H4 (cell line): Measurements from ENCODE around the gene MEIOC. TPM values are rescaled to one million over a fixed set of nuclear protein-coding genes. Genes with fewer than 3 reads are reported as not detected.

Experiments
- DNase-seq: peaks from one replicate; pipeline ENCODE4 v3.0.0-alpha.2; 2015; ENCODE audit warnings: low spot score
- total RNA-seq: library from RNA; depleted of rRNA; stranded (reverse); fragments of >200 nt; shearing (Covaris generic); gene quantifications from 2 replicates; pipeline ENCODE4 v1.2.3, GENCODE V29; 2014; rRNA removed

The MEIOC gene
- total RNA-seq, 1 experiment from 2014 or later = 16.4 TPM

DNA sequence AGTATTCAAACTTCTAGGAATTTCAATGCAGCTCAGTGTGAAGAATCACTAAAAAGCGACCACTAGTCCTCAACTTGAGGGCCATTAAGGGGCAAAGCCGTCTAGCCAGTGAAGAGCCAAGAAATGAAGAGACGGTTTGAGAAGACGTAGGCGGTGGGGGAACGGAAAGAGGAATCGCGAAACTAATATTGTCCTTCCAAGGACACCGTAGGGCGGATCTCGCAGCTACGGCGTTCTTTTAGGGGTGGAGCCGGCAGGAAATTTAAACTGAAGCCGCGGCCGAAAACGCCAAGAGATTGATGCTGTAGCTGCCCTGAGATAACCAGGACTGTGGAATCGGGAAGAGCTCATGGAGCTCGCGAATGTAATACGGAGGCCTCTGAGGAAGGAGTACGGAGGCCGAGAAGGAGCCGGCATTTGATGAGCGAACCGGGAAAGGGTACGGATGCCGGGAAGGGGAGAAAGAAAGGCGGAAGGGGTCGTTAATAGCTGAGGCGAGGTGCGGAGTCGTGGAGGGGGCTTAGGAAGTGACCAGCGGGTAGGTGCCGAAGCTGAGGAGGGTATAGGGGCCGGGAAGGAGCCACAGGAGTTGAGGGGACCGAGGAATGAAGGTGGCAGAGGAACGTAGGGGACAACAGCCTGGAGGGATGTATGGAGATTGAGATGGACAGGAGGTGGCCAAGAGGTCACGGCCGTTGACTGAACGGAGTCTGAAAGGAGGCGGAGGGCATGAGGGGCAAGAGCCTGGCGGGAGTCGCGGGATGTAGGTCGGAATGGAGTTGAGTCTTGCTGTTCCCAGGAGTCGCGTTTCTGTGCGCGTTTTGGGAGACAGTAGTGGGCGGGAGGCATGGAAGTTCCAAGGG, 52.4 kb downstream of the MEIOC start, which contains the start of gene DBF4B:
Gene DBF4B (plus strand): TSS at position 265 of the 863 bp plus-strand sequence. CDS start 156 bp downstream, at position 421.
- peak; percentile 86 for DNase-seq

DNA sequence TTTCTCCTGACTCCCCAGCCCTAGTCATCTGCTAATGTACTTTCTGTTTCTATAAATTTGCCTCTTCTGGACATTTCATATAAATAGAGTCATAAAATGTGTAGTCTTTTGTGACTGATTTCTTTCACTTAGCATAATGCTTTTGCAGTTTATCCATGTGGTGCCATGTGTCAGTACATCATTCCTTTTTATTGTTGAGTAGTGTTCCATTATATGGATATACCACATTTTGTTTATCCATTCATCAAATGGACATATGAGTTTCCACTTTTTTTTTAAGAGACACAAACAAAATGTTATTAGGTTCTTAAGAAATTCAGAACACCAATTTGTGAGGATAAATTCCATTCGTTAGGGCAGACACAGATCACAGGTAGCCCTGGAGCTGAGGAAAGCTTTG, 63.2 kb downstream of the MEIOC start:
- no peak for DNase-seq

- no peak for DNase-seq
Observed at GRCh38 chr17:44722254-44722653, 66.0 kb downstream of the MEIOC start.

Other genes with a start within 250 kb of the MEIOC start
- gene GPATCH8, start 153.1 kb upstream of the MEIOC start, total RNA-seq = 7.4 and 15.0 TPM in 2 replicates
- 5.9 and 6.2 TPM in 2 replicates for gene FZD2, start 99.0 kb upstream of the MEIOC start, total RNA-seq
- gene CCDC43, start 33.3 kb downstream of the MEIOC start, total RNA-seq = 30.8 and 46.6 TPM in 2 replicates
- gene DBF4B, start 52.2 kb downstream of the MEIOC start, total RNA-seq = 8.7 and 9.2 TPM in 2 replicates
- gene ADAM11, start 102.5 kb downstream of the MEIOC start, total RNA-seq = 1.4 and 2.3 TPM in 2 replicates
- 8.2 and 8.8 TPM in 2 replicates for gene GJC1, start 173.8 kb downstream of the MEIOC start, total RNA-seq
- gene HIGD1B, start 191.4 kb downstream of the MEIOC start, total RNA-seq = not detected in 2 replicates
- 120 and 173 TPM in 2 replicates for gene EFTUD2, start 243.0 kb downstream of the MEIOC start, total RNA-seq